Stimulated activated CD4-positive, alpha-beta T cell treated with anti-CD3 and anti-CD28 coated beads, Interleukin-2, amount 100 ng/mL, for 48 hours (primary cell): Measurements from ENCODE around the gene BHLHE23.

ENCODE experiments used
- DNase-seq, 2 donors: peaks; one replicate each; pipeline ENCODE4 v3.0.0-alpha.2; 2020

BHLHE23 gene

DNA sequence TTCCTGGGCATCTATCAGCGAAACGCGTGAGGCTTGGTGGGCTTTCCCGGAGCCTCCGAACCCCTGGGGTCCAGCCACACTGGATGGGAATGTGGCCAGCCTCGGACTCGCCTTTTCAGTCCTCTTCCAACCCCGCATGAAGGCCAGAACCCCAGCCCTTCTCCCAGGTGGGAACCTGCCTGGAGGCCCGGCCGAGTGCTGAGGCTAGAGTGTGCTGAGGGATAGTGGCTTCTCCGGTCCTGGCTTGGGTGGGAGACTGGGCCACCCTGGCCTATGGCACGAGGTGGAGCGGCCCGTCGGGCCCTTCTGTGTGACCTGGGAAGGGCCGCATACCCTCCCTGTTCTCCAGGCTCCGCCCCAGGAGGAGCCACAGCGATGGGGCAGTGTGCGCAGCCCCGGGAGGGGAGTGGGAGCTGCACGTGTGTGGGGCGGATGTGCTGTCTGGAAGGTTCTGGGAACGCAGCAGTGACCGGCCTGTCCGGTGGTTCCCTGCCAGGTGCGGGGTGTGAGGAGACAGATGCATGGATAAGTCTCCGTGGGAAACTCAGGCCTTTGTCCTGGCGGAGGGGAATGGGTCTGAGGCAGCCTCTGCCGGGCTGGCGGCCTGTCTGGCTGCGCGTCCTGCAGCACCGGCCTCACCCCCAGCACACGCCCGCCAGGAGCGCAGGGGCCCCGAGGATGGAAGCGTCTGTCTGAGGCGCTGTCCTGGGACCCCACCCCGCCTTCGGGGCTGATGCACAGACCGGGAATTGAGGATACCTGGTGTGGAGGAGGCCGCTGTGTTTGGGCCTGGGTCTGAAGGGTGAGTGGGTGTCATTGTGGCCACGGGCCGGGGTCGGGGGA is 1.1 kb upstream of the BHLHE23 start:
- DNase-seq: no peak

DNA sequence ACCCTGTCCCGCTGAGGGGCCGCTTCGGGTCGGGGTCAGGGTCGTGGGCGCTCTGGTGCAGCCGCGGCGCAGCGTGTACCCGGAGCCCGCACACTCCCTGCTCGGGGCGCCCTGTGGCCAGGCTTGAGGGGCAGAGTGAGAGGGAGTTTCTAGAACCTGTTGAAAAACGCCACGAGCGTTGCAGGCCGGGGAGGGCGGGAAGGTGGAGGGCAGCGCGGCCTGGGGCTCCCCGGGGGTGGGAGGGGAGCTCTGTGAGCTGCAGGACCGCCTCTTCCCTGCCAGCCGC is 539 bp upstream of the BHLHE23 start:
- DNase-seq: no peak

- no peak for DNase-seq
Measured at GRCh38 chr20:63005862-63006539, 763 bp downstream of the BHLHE23 start.

DNA sequence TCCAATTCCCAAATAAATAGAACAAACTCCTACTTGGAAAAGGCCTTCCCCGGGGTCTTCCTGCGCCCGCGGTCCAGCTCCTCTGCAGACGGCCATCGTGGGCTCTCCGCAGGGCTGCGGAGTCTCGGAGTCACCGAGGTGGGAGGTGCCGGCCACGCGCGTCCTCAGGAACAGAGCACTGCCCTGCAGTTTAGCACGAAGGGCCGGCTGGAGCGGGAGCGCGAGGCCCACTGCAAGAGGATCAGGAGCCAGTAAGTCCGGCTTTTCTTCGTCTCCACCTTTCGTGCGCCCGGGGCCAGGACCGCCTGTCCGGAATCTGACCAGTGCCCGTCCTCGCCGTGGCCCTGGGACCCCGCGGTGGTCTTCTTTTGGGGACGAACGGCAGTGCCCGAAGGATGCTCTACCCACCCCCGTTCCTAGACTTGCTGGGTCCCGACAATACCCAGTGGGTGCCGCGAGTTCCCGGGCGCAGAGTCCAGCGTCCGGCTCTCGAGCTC is 1.4 kb downstream of the BHLHE23 start:
- DNase-seq: no peak

DNA sequence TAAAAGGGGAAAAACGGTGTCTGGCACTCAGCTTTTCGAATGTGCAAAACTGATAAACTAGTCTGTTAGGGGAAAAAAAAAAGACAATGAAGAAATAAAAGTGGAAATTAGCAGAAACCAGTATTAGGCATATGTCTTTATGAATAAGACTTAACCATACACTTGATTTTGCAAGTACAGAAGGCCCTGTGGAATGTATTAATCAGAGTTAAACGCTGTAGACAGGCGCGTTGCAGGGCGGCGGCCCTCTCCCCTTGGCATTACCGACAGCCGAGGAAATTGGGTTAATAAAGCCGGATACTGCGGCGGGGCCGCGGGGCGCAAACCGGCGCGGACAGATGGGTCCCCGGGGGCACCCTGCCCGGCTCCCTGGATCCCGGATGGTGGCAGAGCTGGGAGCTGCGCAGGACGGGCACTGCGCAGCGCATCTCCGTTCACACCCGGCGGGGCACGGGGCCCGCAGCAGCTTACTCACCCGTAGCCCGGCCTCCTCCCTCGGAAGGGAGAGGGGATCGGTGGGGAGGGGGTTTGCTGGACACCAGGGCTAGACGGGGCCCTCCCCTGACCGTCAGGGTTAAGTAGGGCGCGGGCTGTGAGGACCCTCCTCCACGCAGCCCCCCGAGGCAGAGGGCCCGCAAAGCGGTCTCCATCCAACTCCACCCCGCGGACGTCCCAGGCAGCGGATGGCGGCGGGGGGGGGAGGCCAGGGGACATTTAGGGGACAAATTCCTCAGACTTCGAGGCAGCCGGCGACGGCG is 2.0 kb downstream of the BHLHE23 start:
- DNase-seq: no peak

DNA sequence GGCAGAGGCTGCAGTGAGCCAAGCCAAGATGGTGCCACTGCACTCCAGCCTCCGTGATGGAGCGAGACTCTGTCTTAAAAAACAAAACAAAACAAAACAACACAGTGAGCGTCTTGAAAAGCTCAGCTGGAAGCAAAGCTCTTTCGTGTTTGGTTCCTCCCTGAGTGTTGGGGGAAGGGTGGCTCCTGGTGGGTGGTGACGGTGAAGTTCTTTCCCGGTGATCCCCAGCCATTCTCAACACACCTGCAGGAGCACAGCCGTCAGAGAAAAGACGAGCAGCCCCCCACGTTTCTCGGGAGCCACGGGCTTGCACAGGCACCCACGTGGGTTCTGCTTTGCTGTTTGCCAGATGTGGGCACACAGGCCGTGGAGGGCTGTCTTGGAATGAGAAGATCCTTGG is 3.2 kb downstream of the BHLHE23 start:
- DNase-seq: no peak

DNA sequence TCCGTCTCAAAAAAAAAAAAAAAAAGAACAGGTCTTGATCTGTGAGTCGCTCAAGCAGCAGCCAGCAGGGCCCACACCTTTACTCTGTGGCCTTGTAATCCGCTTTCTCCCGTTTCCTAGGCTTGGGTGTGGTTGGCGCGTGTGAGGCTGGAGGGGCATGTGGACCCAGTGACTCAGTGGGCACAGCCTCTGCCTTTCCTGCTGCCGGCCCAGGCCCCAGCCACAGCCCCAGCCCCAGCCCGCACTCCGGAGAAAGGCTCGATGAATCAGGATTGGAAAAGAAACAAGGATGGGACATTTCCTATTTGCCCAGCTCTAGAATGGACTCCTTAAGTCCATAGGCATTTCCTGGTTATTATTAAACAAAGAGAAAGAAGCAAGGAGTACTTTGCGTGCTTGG is 4.3 kb downstream of the BHLHE23 start:
- DNase-seq: no peak

GRCh38 chr20:63000958-63001357 is 5.8 kb downstream of the BHLHE23 start:
- DNase-seq: no peak

- no peak for DNase-seq
Measured at GRCh38 chr20:63000036-63000435, 6.7 kb downstream of the BHLHE23 start.

GRCh38 chr20:62999580-62999979 is 7.2 kb downstream of the BHLHE23 start:
- no peak for DNase-seq

GRCh38 chr20:62998449-62998848 is 8.3 kb downstream of the BHLHE23 start:
- DNase-seq: no peak

- no peak for DNase-seq
Measured at GRCh38 chr20:62997417-62998035, 9.2 kb downstream of the BHLHE23 start.

DNA sequence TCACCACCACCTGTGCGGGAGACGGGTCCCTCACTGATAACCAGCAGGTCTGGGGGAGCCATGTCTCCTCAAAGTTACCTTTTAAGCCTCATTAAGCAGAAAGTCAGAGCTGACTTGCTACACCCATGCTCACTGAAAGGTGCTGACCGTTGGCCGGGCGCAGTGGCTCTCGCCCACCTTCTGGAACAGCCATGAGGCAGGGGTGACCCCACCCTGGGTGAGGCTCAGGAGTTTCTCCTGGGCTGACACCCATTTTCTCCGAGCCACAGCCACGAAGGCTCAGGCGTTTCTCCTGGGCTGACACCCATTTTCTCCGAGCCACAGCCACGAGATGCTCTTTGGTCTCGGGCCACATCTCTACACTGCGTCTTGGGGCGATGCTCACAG is 10.2 kb downstream of the BHLHE23 start:
- DNase-seq: no peak

DNA sequence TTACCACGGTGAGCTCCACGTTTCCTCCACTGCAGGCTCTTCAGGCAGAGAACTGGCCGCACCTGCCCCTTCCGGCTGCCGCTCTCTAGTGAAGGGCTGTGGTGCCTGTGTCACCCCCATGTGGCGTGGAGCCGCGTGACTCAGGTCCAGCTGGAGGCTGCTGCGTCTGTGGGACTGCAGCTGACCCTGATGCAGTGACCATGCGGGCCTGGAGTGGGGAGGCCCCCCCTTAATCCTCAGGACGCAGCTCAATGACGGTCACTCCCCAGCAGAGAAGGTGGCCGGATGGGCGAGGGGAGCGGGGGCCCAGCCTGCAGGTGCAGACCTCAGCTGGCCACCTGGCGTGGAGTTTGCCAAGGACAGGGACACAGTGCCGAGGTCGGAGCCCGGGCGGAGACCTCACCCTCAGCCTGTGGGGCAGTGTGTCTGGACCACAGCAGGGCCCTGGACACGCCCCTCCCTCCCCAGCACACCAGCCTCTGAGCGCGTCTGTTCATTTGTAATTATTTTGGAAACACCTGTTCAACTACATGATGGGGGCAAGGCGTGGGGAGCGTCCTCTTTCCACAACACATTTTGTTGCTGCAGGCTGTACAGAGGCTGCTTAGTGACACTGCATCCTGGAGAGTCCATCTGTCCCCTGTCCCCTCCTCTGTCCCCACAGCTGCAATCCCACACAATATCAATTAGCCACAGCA is 10.7 kb downstream of the BHLHE23 start:
- DNase-seq: no peak

DNA sequence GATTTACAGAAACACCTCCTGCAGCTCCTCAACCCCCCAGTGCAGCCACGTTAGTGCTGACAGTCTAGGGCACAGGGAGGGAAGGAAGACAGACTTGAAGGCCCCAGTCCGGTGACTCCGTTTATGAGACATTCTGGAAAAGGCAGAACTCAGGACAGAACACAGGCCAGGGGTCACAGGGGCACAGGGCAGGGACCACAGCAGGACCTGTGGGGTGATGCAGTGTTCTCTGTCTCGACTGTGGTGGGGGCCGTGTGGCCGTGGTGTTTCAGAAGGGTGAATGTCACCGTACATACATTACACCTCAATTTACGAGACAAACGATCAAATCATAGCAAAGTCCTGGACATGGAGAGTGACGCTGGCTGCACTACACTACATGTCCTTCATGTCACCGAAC is 11.3 kb downstream of the BHLHE23 start:
- no peak for DNase-seq

- no peak for DNase-seq
Measured at GRCh38 chr20:62994869-62995281, 11.9 kb downstream of the BHLHE23 start.

GRCh38 chr20:62993856-62994494 is 12.8 kb downstream of the BHLHE23 start:
- DNase-seq: no peak

- no peak for DNase-seq
Measured at GRCh38 chr20:62991863-62992262, 14.9 kb downstream of the BHLHE23 start.

DNA sequence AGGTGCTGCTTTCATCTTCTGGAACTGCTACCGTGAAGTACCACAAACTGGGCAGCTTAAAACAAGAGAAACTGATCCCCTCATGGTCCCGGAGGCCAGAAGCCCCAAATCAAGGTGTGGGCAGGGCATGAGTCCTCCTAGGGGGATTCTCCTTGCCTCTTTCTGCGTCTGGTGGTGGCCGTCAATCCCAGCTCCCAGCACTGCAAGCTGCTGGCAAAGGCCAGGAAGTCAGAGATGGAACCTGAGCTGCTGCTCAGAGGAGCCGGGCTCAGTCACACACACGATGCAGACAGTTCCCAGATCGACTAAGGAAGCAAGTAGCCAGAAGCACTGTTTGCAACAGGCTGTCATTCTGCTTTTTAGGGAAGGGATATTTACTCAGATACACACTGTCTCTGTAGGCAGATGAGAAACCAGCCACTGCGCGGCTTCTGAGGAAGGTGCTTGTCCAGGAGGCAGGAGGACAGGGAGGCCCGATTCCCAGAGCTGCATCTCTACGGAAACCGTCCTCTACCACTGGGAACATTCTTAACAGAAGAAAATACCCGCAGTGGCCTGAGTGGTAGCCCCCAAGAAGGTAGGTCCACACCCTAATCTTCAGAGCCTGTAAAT is 15.5 kb downstream of the BHLHE23 start:
- DNase-seq: no peak

DNA sequence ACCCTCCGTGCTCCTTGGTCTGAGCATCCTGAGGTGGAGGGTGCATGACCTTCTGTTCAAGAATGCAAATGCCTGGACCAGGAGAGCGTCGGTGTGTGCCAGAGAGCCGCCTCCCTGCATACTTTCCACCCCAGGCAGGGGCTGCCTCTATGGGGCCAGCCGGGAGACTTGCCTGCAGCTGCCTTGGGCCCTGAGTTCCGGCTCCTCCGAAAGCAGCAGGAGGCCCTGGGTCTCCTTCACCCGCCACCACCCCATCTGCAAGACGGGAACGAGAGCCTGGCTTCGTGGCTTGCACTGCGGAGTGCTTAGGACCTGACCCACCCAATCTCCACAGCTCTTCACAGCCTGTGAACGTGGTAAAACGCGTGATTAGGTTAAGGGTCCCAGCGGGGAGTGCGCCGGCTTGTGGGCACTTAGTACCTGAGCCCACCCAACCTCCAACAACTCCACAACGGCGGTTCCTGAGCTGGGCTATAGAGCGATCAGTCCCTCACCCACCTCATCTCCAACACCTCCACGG is 16.4 kb downstream of the BHLHE23 start:
- DNase-seq: no peak

GRCh38 chr20:62989201-62989601 is 17.6 kb downstream of the BHLHE23 start:
- no peak for DNase-seq
